ENCODE results near the gene PIGX. TPM values are rescaled to one million over a fixed set of nuclear protein-coding genes. Genes with fewer than 3 reads are reported as not detected.
A peak's percentile ranks its signal among the peaks of the same experiment; 100 is the strongest.

The PIGX gene
- 27.8 and 37.9 TPM in 2 replicates for total RNA-seq

GRCh38 chr3:196711838-196712513, at the start of gene PIGX, which contains the start of gene CEP19:
TSS of gene PIGX (plus strand) at chr3:196712377.
TSS of gene CEP19 (minus strand) at chr3:196712250. CDS start at chr3:196708657, 3,593 bp downstream.

GRCh38 chr3:196739671-196740480, 27.7 kb downstream of the PIGX start, which contains the start of gene PAK2:
TSS of gene PAK2 (plus strand) at chr3:196739857. CDS start at chr3:196782647, 42,790 bp downstream.

Small RNA genes lying within 50 kb of the gene (small RNA-seq; reads per million reads assigned to genes)
- not detected for gene RNU4-89P
- 1.3 reads per million, percentile 32 among the genes with 10 or more reads in this experiment for gene RNU6-42P
- gene RNU6-646P = not detected

Other genes starting within 250 kb of the PIGX start
- gene RNF168, start 208.6 kb upstream of the PIGX start, total RNA-seq = 30.9 and 36.5 TPM in 2 replicates
- gene SMCO1, start 197.0 kb upstream of the PIGX start, total RNA-seq = not detected in 2 replicates
- 7.3 and 8.9 TPM in 2 replicates for gene WDR53, start 143.8 kb upstream of the PIGX start, total RNA-seq
- 27.1 and 29.4 TPM in 2 replicates for gene FBXO45, start 143.7 kb upstream of the PIGX start, total RNA-seq
- gene NRROS, start 72.7 kb upstream of the PIGX start, total RNA-seq = 7.4 and 15.9 TPM in 2 replicates
- gene CEP19, start 127 bp upstream of the PIGX start, total RNA-seq = 2.1 and 2.4 TPM in 2 replicates
- gene PAK2, start 27.5 kb downstream of the PIGX start, total RNA-seq = 84.0 and 98.1 TPM in 2 replicates
- 54.3 and 55.3 TPM in 2 replicates for gene SENP5, start 155.5 kb downstream of the PIGX start, total RNA-seq
- 64.3 and 65.4 TPM in 2 replicates for gene NCBP2, start 230.2 kb downstream of the PIGX start, total RNA-seq

Data from thoracic aorta endothelial cell (primary cell).